ENCODE results near the gene DYNC1I1.

Gene DYNC1I1

GRCh38 chr7:96033009-96033598 lies 260.8 kb downstream of the DYNC1I1 start:
- no peak for DNase-seq

DNA sequence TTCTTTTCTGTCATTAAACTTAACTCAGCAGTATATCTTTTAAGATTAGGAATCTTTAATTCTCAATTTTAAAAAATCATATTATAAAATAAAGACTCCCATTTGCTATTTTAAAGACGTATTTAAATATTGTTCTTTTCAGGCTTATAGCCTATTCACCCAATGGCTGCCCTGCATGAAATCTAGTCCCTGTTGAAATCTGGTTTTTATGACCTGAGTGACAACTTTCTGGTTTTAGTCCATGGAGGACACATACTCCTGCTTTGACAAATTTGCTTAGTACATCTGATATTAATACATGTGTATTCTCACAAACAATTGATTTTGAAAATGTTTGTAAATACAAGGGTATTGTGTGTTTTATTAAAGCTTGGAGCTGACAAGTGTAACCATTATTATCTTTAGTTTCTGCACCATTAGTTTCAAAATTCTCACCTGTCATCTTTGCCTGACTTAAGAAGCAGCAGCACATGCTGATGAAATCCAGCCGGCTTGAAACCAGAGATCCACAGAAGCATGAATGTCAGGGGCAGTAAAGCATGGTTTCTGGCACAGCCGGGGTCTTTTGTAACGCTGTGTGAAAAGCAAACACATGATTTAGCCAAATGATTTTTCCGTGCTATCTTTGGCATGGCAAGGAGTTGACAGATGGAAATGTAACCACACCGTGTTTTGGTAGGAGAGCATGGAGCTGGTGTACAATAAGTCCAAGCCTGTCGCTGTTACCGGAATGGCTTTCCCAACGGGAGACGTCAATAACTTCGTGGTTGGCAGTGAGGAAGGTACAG lies 262.8 kb downstream of the DYNC1I1 start:
- DNase-seq = peak; percentile 63

DNA sequence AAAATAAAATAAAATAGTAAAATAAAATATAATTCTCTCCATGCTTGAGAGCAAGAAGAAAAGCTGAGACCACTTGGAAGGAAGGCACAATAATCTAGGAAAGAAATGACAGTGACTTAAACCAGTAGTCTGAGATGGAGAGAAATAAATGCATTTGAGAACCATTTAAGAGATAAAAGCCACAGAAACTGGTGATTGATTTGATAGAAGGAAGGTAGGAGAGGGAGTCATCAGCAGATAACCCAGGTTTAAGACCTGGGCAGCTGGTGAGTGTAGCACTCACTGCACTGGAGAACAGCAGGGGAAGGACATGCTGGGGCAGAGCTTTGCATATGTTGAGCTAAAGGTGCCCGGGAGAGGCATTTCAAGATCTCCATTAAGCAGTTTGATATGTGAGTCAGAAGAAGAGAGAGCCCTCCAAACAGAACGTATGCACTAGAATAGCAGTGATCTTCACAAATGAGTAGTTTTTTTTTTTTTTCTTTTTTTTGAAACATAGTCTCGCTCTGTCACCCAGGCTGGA lies 268.0 kb downstream of the DYNC1I1 start:
- no peak for DNase-seq

GRCh38 chr7:96041171-96041570 lies 268.8 kb downstream of the DYNC1I1 start:
- no peak for DNase-seq

DNA sequence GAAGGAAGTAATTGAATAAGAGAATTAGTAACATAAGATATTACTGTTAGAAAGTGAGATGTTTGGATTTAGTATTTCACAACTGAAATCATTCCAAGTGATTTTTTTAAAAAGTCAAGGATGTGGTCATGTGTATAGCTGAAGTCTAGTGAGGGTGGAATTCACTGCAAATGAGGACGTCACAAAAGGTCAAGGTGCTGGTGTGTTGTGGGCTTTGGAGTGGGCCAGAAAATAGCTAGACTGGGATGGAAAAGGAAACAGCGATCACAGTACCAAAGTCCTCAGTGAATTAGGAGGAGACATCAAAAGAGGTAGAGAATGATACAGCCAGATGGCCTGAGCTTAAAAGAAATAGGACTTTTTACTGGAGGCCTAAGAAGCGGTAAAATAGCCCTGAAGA lies 272.8 kb downstream of the DYNC1I1 start:
- DNase-seq = no peak

DNA sequence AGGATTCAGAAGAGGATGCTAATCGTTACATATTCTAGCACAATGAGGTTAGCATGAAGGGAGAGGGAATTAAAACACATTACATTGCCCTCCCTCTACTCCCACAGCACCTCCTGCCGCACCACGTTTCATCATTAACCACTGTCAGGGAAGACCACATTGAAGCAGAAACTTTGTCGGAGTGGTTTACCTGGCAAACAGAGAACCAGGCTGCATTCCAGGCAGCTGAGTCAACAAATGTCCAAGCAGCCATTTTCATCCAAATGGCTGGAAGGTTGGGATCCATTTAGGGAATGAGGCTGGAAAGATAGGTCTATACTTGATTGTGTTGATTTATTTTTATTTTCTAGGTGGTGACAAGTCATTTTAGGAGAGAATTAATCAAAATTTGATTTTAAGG lies 273.6 kb downstream of the DYNC1I1 start:
- peak; percentile 76 for DNase-seq

GRCh38 chr7:96052289-96052688 lies 279.9 kb downstream of the DYNC1I1 start:
- no peak for DNase-seq

- peak; percentile 93 for DNase-seq
These were observed 280.6 kb downstream of the DYNC1I1 start for GRCh38 chr7:96052860-96053470.

- no peak for DNase-seq
These were observed 283.4 kb downstream of the DYNC1I1 start for GRCh38 chr7:96055717-96056116.

- DNase-seq = peak; percentile 85
These were observed 286.7 kb downstream of the DYNC1I1 start for GRCh38 chr7:96059075-96059474.

DNA sequence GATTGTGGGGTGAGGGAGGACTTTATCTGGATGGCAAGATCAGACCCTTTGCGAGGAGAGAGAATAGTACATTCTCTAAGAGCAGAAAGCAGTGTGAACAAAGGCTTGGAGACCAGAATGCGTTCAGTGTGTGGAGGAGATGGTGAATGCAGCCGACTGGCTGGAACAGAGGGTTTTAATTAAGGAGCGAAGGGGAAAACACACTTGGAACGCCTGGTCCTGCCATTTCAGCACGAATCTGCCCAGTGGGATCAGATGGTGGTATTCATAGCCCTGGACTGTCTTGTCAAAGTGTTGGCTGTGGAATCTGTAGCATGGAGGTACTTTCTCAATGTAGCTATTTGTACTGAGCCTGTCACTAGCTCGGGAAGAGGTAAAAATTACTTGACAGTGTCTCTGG lies 288.7 kb downstream of the DYNC1I1 start:
- no peak for DNase-seq

- DNase-seq = peak; percentile 96
These were observed 289.5 kb downstream of the DYNC1I1 start for GRCh38 chr7:96061844-96062243.

- DNase-seq = no peak
These were observed 295.0 kb downstream of the DYNC1I1 start for GRCh38 chr7:96067321-96067720.

DNA sequence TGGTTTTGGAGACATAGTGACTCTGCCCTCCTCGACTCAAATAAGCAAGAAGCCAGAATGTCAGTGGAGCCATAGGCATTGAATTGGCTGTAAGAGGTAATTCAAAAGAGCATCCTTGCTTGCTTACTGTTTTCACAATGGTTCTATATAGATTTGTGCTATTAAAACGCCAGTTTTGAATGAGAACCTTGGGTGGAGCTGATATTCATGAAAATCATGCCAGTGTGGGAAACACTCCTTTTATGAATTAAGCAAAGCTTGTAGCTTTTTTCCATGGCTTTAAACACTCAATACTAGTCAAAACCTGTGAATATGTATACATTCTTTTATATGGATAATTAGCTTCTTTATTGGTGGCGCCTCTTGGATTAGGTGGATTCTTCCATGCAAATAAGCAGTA lies 297.0 kb downstream of the DYNC1I1 start:
- peak; percentile 87 for DNase-seq

- DNase-seq = no peak
These were observed 302.5 kb downstream of the DYNC1I1 start for GRCh38 chr7:96074871-96075270.

GRCh38 chr7:96075510-96076349 lies 303.4 kb downstream of the DYNC1I1 start:
- DNase-seq = peak; percentile 89

GRCh38 chr7:96076350-96076707 lies 304.0 kb downstream of the DYNC1I1 start:
- peak; percentile 83 for DNase-seq

- DNase-seq = peak; percentile 42
These were observed 307.7 kb downstream of the DYNC1I1 start for GRCh38 chr7:96080027-96080426.

GRCh38 chr7:96084881-96085553 lies 312.7 kb downstream of the DYNC1I1 start:
- peak; percentile 92 for DNase-seq

DNA sequence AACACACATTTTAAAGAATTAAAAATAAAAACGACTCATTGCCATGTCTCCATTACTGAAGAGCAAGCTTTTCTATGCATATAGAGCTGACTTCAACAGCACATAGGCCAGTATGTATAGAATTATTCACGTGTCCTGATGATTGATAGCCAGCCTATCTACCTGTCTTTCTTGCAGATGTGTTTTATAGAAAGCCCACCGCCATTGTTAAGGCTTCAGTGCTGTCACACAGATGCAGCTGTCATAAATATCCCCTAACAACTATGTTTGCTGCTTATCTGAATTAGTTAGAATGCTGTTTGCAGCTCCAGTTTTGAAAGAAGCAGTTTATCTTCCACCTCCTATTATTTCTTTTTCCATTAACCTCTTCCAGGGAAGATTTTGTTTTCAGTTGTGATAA lies 313.6 kb downstream of the DYNC1I1 start:
- DNase-seq = peak; percentile 76

DNA sequence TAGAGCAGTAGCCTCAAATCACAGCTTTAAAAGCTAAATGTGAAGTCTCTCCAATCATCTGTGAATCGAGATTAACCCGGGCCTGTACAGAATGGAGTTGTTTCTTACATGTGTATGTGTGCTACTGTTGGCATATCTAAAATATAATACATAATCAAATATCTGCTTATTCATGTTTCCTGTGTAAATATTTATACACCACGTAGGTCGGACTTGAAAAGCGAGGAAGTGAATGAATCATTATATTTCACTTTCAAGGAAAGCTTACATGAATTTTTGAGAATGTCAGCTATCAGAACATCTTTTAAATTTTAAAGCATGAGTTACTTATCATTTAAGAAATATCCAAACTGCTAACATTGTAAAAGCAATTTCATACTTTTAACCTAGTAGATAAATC lies 316.2 kb downstream of the DYNC1I1 start:
- DNase-seq = no peak

DNA sequence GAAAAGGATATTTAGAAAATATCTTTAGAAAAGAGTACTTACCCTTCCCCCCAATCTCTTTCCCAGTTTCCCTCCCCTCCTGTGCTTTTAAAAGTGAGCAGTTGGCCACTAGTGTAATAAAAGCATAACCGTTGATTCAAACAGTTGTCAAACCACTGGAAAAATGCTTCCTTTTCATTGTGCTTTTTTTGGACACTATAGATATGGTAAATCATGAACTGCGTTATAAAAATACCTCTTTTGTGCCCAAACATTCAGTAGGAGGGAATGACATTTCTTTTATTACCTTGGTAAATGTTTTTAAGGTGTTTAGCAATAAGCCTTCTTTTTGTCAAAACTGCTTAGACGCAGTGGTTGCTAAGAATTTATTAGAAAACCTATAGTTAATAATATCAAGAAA lies 317.2 kb downstream of the DYNC1I1 start:
- no peak for DNase-seq

GRCh38 chr7:96090756-96091155 lies 318.4 kb downstream of the DYNC1I1 start:
- DNase-seq = peak; percentile 55
